ENCODE results near the gene MYPOP.

The MYPOP gene

GRCh38 chr19:45863840-45864628 is 38.4 kb downstream of the MYPOP start, which contains the start of gene FOXA3:
Gene FOXA3, plus strand, starts transcription at chr19:45864326. Its CDS starts 131 bp downstream, at chr19:45864457.
- DNase-seq (ENCODE audit: low read depth in 2 of 2) = no peak

GRCh38 chr19:45863335-45863839 is 39.0 kb downstream of the MYPOP start:
- no peak for DNase-seq (ENCODE audit: low read depth in 2 of 2)

GRCh38 chr19:45862564-45863334 is 39.7 kb downstream of the MYPOP start, which contains the start of gene SYMPK:
Gene SYMPK, minus strand, starts transcription at chr19:45863147. Its CDS starts 8,652 bp downstream, at chr19:45854495.
- peak; percentile 94 to 96 for DNase-seq (ENCODE audit: low read depth in 2 of 2)

- DNase-seq (ENCODE audit: low read depth in 2 of 2) = no peak
Observed at GRCh38 chr19:45862271-45862563, 40.2 kb downstream of the MYPOP start.

GRCh38 chr19:45860359-45861259 is 41.8 kb downstream of the MYPOP start:
- no peak for DNase-seq (ENCODE audit: low read depth in 2 of 2)

- DNase-seq (ENCODE audit: low read depth in 2 of 2) = no peak
Observed at GRCh38 chr19:45854167-45854778, 48.1 kb downstream of the MYPOP start.

- DNase-seq (ENCODE audit: low read depth in 2 of 2) = no peak
Observed at GRCh38 chr19:45852983-45853382, 49.4 kb downstream of the MYPOP start.

- no peak for DNase-seq (ENCODE audit: low read depth in 2 of 2)
Observed at GRCh38 chr19:45852145-45852750, 50.2 kb downstream of the MYPOP start.

- no peak for DNase-seq (ENCODE audit: low read depth in 2 of 2)
Observed at GRCh38 chr19:45848922-45849321, 53.5 kb downstream of the MYPOP start.

GRCh38 chr19:45847663-45848062 is 54.8 kb downstream of the MYPOP start:
- no peak for DNase-seq (ENCODE audit: low read depth in 2 of 2)

- DNase-seq (ENCODE audit: low read depth in 2 of 2) = no peak
Observed at GRCh38 chr19:45842198-45842597, 60.2 kb downstream of the MYPOP start.
